A549 (cell line): Measurements from ENCODE around the gene AGXT. TPM values are rescaled to one million over a fixed set of nuclear protein-coding genes. Genes with fewer than 3 reads are reported as not detected.

ENCODE experiments used
- ATAC-seq, 2 experiments: fragments of 200-7000 bp in 1 of 2; fragments of >200 bp in 1 of 2; cut with Nextera tagmentation in 1 of 2; cut with Tn5 transposase in 1 of 2; 3 replicates each; pipeline versions ENCODE4 v1.8.0 to v1.9.1; 2018 to 2020; ENCODE audit warnings: mild to moderate bottlenecking in 1 of 2, moderate library complexity in 1 of 2
- CTCF ChIA-PET: fragments of 300-600 bp; sonication (Branson Sonifier 250); formaldehyde crosslinking; extraction: SDS; loops from one replicate; lab custom pipeline; 2021; ENCODE audit warnings: antibody characterized with exemption, inconsistent platforms; lab: Yijun Ruan, JAX
- POLR2A ChIA-PET: fragments of 350-600 bp; formaldehyde crosslinking; extraction: SDS; loops from one replicate; lab custom pipeline; 2021; ENCODE audit warnings: antibody characterized with exemption, inconsistent platforms; lab: Yijun Ruan, JAX
- DNase-seq, 2 experiments: peaks; one replicate each; pipeline versions ENCODE4 v3.0.0 to v3.0.0-alpha.2; 2011 to 2016; ENCODE audit warnings: low read depth in 1 of 2, low spot score in 1 of 2
- FAIRE-seq: peaks from 2 replicates; lab custom pipeline; 2011; peaks lifted over from hg19 to GRCh38; lab: Jason Lieb, UNC
- H3K27ac ChIP-seq, 2 experiments: fragments of >200 bp; sonication (Bioruptor Twin); formaldehyde crosslinking; 3 replicates each; pipeline ENCODE4 v1.5.1; 2016 to 2017
- H3K4me1 ChIP-seq: fragments of >200 bp; sonication (Bioruptor Twin); formaldehyde crosslinking; 3 replicates; pipeline ENCODE4 v1.6.1; 2016
- H3K4me2 ChIP-seq: fragments of >200 bp; sonication (Bioruptor Twin); formaldehyde crosslinking; 3 replicates; pipeline ENCODE4 v1.6.1; 2016
- H3K4me3 ChIP-seq: fragments of >200 bp; sonication (Bioruptor Twin); formaldehyde crosslinking; 3 replicates; pipeline ENCODE4 v1.5.1; 2016
- H3K9me3 ChIP-seq: fragments of >200 bp; sonication (Bioruptor Twin); formaldehyde crosslinking; 3 replicates; pipeline ENCODE4 v1.6.1; 2016
- HOXA7 ChIP-seq: fragments of 250-450 bp; sonication (Bioruptor Pico); IDR thresholded peaks from 2 replicates; pipeline ENCODE4 v1.5.0; 2020; ENCODE audit warnings: mild to moderate bottlenecking, moderate library complexity
- JUN ChIP-seq, 2 experiments: fragments of >200 bp; sonication (Bioruptor Twin); formaldehyde crosslinking; IDR thresholded peaks; 2 replicates in 1 of 2; 3 replicates in 1 of 2; pipeline ENCODE4 v1.6.1; 2016 to 2017
- NPAS2 ChIP-seq: fragments of 250-450 bp; sonication (Bioruptor Pico); IDR thresholded peaks from 2 replicates; pipeline ENCODE4 v1.8.0; 2022; ENCODE audit warnings: mild to moderate bottlenecking, moderate library complexity, borderline replicate concordance
- POLR2A ChIP-seq: IDR thresholded peaks from 2 replicates; pipeline ENCODE4 v1.6.1; 2012; ENCODE audit warnings: mild to moderate bottlenecking, low read length
- RAD21 ChIP-seq, 2 experiments: fragments of >200 bp in 1 of 2; sonication (Bioruptor Twin) in 1 of 2; formaldehyde crosslinking in 1 of 2; IDR thresholded peaks in 1 of 2; conservative IDR thresholded peaks in 1 of 2; 2 replicates in 1 of 2; 3 replicates in 1 of 2; pipeline ENCODE4 v1.6.1; 2012 to 2018; ENCODE audit warnings: inconsistent platforms in 1 of 2
- RCOR1 ChIP-seq: fragments of 150-350 bp; IDR thresholded peaks from 2 replicates; pipeline ENCODE4 v1.6.1; 2014; ENCODE audit warnings: antibody characterized with exemption, low read length, low read depth
- RFX5 ChIP-seq: fragments of 450-650 bp; IDR thresholded peaks from 2 replicates; pipeline ENCODE4 v1.7.1; 2014; ENCODE audit warnings: antibody characterized with exemption, mild to moderate bottlenecking, moderate library complexity
- SMC3 ChIP-seq: fragments of >200 bp; sonication (Bioruptor Twin); formaldehyde crosslinking; IDR thresholded peaks from 3 replicates; pipeline ENCODE4 v1.6.1; 2018; ENCODE audit warnings: inconsistent platforms
- SREBF2 ChIP-seq: fragments of 450-650 bp; IDR thresholded peaks from 2 replicates; pipeline ENCODE4 v1.6.1; 2014; ENCODE audit warnings: mild to moderate bottlenecking, moderate library complexity
- ZC3H11A ChIP-seq: fragments of 450-650 bp; IDR thresholded peaks from 2 replicates; pipeline ENCODE4 v1.6.1; 2014; ENCODE audit warnings: antibody characterized with exemption, mild to moderate bottlenecking
- WGBS: methylation state at CpG from one replicate; pipeline ENCODE4 v1.1.6; 2017; ENCODE audit errors: missing lambda C conversion rate; 5-methylcytosine and 5-hydroxymethylcytosine counted together
- polyA plus RNA-seq, 4 experiments: library from polyadenylated mRNA; depleted of rRNA in 3 of 4; stranded (reverse); fragments of >200 nt; fragmentation: RNase III in 1 of 4; extraction: RNeasy Plus Mini Kit Qiagen cat#74134 plus additional on column Dnase treatment in 1 of 4; gene quantifications; 2 replicates in 3 of 4; 3 replicates in 1 of 4; pipeline ENCODE4 v1.2.3, GENCODE V29; 2011 to 2017
- TF ChIP-seq, protein P1 (sequence below): fragments of 150-350 bp; IDR thresholded peaks from 2 replicates; pipeline ENCODE4 v1.6.1; 2014; ENCODE audit warnings: low read depth, mild to moderate bottlenecking, low read length
- TF ChIP-seq, protein P2 (sequence below): fragments of >200 bp; sonication (Bioruptor Twin); formaldehyde crosslinking; IDR thresholded peaks from 3 replicates; pipeline ENCODE4 v1.5.1; 2016
- TF ChIP-seq, protein P3 (sequence below): IDR thresholded peaks from 2 replicates; pipeline ENCODE4 v1.6.1; 2012

Gene AGXT
- polyA plus RNA-seq, 2 of the 4 experiments (the other 2 are of a cell fraction): not detected

- Histone ChIP-seq H3K4me2 (no peak overlapping the region), H3K9me3 (peaks cover 2% of the 10 kb centered on the region; the same call in 2 of the 3 replicates), H3K4me1 (no peaks in the 10 kb centered on the region), H3K27ac (no peak overlapping the region), H3K4me3 (no peak overlapping the region)
- ATAC-seq: peak; percentile 13 to 42; a peak in 4 of 6 replicates
- DNase-seq: no peak
- WGBS: 60% methylated on average over 10 of the region's 11 CpGs
- POLR2A ChIA-PET: no interaction called here
- CTCF ChIA-PET: interaction anchor here (1.6 to 3.8 kb wide), 3 partner anchors 9 to 1029 kb away, joined by 11 to 44 read pairs (median 17); no protein-coding TSS in a partner anchor
- no peak for FAIRE-seq
- no peak for TF ChIP-seq POLR2A
- no peak for TF ChIP-seq HOXA7 (CRISPR knock-in tag)
Measured at GRCh38 chr2:240850026-240850425, 18.6 kb upstream of the AGXT start.

GRCh38 chr2:240850756-240851077 lies 17.9 kb upstream of the AGXT start:
- FAIRE-seq (no peak), DNase-seq (no peak), ATAC-seq (peak in 1 of 2 experiments; percentile 4; a peak in 2 of 6 replicates)
- CTCF ChIA-PET: interaction anchor here (0.6 to 3.8 kb wide), 41 partner anchors 10 to 1028 kb away, joined by 3 to 44 read pairs (median 5); partner anchors contain the start of genes AGXT and D2HGDH
- Histone ChIP-seq H3K4me2 (no peak overlapping the region), H3K9me3 (no peaks in the 10 kb centered on the region), H3K27ac (no peak overlapping the region), H3K4me3 (no peak overlapping the region), H3K4me1 (no peaks in the 10 kb centered on the region)
- POLR2A ChIA-PET: no interaction called here
- 76% methylated on average over 6 of the region's 11 CpGs for WGBS
- no peak for TF ChIP-seq SREBF2
- TF ChIP-seq, protein P1, sequence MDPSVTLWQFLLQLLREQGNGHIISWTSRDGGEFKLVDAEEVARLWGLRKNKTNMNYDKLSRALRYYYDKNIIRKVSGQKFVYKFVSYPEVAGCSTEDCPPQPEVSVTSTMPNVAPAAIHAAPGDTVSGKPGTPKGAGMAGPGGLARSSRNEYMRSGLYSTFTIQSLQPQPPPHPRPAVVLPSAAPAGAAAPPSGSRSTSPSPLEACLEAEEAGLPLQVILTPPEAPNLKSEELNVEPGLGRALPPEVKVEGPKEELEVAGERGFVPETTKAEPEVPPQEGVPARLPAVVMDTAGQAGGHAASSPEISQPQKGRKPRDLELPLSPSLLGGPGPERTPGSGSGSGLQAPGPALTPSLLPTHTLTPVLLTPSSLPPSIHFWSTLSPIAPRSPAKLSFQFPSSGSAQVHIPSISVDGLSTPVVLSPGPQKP: no peak

DNA sequence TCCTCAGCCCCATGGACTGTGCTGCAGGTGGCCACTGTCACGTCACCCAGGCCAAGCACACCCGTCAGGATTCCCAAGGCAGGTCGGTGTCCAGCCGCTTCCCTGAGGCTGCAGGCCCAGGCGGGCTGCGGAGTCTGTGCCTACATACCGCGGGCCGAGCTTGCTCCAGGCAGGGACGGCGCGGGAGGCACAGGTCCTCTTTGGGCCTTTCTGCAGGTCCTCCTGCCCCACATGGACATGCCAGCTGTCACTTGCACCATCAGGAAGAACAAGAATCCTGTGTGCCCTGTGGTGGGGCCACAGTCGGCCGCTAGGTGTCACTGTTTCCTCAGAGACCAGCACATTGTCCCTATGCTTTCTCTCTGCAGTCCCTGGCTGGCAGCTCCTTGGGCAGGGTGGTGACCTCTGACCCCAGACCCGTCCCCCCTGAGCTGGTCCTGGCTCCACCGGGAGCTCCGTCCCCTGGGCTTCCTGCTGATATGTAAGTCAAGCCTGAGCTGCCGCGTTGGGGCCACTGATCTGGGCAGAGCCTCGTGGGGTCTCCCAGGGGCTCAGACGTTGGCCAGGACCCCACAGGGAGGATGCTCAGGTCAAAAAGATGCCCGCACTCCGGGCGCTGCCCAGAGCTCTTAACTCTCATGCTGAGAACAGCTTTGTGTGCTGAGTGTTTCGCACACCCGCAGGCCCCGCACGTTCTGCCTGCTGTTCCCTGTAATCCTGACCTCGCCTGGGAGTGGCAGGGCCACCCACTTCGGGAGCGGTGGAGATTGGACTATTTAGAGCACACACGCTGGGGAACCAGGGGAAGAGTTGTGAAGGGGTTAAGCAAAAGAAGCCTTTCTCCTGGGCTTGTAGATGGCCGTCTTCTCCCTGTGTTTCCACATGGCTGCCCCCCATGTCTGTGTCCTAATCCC lies 17.3 kb upstream of the AGXT start:
- POLR2A ChIA-PET: no interaction called here
- no peak for FAIRE-seq
- H3K4me1 ChIP-seq: no peaks in the 10 kb centered on the region
- H3K4me3 ChIP-seq: no peak overlapping the region
- peak; percentile 94 to 97 for TF ChIP-seq RAD21 (conservative IDR thresholded peaks at IDR 0.05 in 1 of 2, IDR thresholded peaks at IDR 0.05 in 1 of 2)
- TF ChIP-seq ZC3H11A: no peak
- no peak for TF ChIP-seq RFX5
- no peak for TF ChIP-seq JUN (IDR thresholded peaks at IDR 0.05)
- peak; percentile 70 for TF ChIP-seq SMC3
- TF ChIP-seq, protein P2, sequence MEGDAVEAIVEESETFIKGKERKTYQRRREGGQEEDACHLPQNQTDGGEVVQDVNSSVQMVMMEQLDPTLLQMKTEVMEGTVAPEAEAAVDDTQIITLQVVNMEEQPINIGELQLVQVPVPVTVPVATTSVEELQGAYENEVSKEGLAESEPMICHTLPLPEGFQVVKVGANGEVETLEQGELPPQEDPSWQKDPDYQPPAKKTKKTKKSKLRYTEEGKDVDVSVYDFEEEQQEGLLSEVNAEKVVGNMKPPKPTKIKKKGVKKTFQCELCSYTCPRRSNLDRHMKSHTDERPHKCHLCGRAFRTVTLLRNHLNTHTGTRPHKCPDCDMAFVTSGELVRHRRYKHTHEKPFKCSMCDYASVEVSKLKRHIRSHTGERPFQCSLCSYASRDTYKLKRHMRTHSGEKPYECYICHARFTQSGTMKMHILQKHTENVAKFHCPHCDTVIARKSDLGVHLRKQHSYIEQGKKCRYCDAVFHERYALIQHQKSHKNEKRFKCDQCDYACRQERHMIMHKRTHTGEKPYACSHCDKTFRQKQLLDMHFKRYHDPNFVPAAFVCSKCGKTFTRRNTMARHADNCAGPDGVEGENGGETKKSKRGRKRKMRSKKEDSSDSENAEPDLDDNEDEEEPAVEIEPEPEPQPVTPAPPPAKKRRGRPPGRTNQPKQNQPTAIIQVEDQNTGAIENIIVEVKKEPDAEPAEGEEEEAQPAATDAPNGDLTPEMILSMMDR: peak; percentile 90
- TF ChIP-seq, protein P3, sequence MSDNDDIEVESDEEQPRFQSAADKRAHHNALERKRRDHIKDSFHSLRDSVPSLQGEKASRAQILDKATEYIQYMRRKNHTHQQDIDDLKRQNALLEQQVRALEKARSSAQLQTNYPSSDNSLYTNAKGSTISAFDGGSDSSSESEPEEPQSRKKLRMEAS: no peak
- TF ChIP-seq NPAS2: no peak
- H3K27ac ChIP-seq: no peak overlapping the region
- no peak overlapping the region for H3K4me2 ChIP-seq
- 39% methylated on average over 30 of the region's 33 CpGs for WGBS
- ATAC-seq: peak; percentile 92 to 98
- H3K9me3 ChIP-seq: no peaks in the 10 kb centered on the region
- CTCF ChIA-PET: interaction anchor here (0.6 to 3.8 kb wide), 62 partner anchors 10 to 1028 kb away, joined by 3 to 44 read pairs (median 4); partner anchors contain the start of genes AGXT, ATG4B and D2HGDH
- DNase-seq: peak; percentile 76 to 81

- Histone ChIP-seq H3K27ac (no peak overlapping the region), H3K4me2 (no peak overlapping the region), H3K4me1 (no peaks in the 10 kb centered on the region), H3K9me3 (no peaks in the 10 kb centered on the region), H3K4me3 (no peak overlapping the region)
- CTCF ChIA-PET: interaction anchor here (0.8 to 3.8 kb wide), 8 partner anchors 8 to 1026 kb away, joined by 3 to 44 read pairs (median 8); no protein-coding TSS in a partner anchor
- FAIRE-seq (no peak), ATAC-seq (no peak), DNase-seq (no peak)
- 69% methylated on average over 14 of the region's 15 CpGs for WGBS
- POLR2A ChIA-PET: no interaction called here
- no peak for TF ChIP-seq RCOR1
- no peak for TF ChIP-seq RAD21 (conservative IDR thresholded peaks at IDR 0.05 in 1 of 2, IDR thresholded peaks at IDR 0.05 in 1 of 2)
Measured at GRCh38 chr2:240852671-240853314, 15.8 kb upstream of the AGXT start.
